WERI-Rb-1 (cell line): ENCODE data around the gene PARD3B.

Experiments
- DNase-seq: peaks from one replicate; pipeline ENCODE4 v3.0.0-alpha.2; 2020
- H3K27ac ChIP-seq: fragments of 250-450 bp; sonication (Bioruptor Pico); 2 replicates; pipeline ENCODE4 v1.5.1; 2020; ENCODE audit warnings: mild to moderate bottlenecking, moderate library complexity
- H3K27me3 ChIP-seq: fragments of 250-450 bp; sonication (Bioruptor Pico); 2 replicates; pipeline ENCODE4 v1.5.1; 2021; ENCODE audit warnings: mild to moderate bottlenecking, low read depth, moderate library complexity; ENCODE audit not compliant: insufficient read depth, severe bottlenecking
- H3K36me3 ChIP-seq: fragments of 250-450 bp; sonication (Bioruptor Pico); 2 replicates; pipeline ENCODE4 v1.5.1; 2020; ENCODE audit warnings: mild to moderate bottlenecking, moderate library complexity
- H3K4me3 ChIP-seq: 2 replicates; pipeline ENCODE4 v1.5.1; 2011; ENCODE audit warnings: low read depth, mild to moderate bottlenecking, control low read depth, low read length
- H3K9me3 ChIP-seq: fragments of 250-450 bp; sonication (Bioruptor Pico); 2 replicates; pipeline ENCODE4 v1.5.1; 2021; ENCODE audit warnings: mild to moderate bottlenecking, moderate library complexity; ENCODE audit not compliant: severe bottlenecking
- TF ChIP-seq, protein P1 (sequence below): IDR thresholded peaks from 2 replicates; pipeline ENCODE4 v1.5.1; 2011; ENCODE audit warnings: low read depth, mild to moderate bottlenecking, control low read depth, inconsistent platforms, low read length

The PARD3B gene

DNA sequence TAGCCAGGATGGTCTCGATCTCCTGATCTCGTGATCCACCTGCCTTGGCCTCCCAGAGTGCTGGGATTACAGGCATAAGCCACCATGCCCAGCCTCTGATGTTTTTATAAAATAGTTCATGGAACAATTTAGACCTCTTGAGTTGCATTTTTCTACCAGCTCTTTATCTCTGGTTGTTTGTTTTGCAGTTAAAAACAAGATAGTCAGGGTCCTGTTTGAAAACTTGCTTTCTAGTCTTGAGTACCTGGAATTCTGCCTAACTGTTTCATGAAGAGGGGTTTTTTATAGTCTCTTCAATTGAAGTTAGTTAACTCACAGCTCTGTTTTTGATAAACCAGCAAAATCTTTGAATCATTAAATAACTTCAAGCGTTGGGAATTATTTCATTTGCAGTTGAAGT is 244.8 kb downstream of the PARD3B start:
- no peak for DNase-seq
- no peaks in the 10 kb centered on the region for H3K36me3 ChIP-seq
- H3K9me3 ChIP-seq = no peaks in the 10 kb centered on the region
- TF ChIP-seq, protein P1, sequence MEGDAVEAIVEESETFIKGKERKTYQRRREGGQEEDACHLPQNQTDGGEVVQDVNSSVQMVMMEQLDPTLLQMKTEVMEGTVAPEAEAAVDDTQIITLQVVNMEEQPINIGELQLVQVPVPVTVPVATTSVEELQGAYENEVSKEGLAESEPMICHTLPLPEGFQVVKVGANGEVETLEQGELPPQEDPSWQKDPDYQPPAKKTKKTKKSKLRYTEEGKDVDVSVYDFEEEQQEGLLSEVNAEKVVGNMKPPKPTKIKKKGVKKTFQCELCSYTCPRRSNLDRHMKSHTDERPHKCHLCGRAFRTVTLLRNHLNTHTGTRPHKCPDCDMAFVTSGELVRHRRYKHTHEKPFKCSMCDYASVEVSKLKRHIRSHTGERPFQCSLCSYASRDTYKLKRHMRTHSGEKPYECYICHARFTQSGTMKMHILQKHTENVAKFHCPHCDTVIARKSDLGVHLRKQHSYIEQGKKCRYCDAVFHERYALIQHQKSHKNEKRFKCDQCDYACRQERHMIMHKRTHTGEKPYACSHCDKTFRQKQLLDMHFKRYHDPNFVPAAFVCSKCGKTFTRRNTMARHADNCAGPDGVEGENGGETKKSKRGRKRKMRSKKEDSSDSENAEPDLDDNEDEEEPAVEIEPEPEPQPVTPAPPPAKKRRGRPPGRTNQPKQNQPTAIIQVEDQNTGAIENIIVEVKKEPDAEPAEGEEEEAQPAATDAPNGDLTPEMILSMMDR = no peak
- H3K27me3 ChIP-seq = no peaks in the 10 kb centered on the region
- no peak overlapping the region for H3K4me3 ChIP-seq
- no peak overlapping the region for H3K27ac ChIP-seq

DNA sequence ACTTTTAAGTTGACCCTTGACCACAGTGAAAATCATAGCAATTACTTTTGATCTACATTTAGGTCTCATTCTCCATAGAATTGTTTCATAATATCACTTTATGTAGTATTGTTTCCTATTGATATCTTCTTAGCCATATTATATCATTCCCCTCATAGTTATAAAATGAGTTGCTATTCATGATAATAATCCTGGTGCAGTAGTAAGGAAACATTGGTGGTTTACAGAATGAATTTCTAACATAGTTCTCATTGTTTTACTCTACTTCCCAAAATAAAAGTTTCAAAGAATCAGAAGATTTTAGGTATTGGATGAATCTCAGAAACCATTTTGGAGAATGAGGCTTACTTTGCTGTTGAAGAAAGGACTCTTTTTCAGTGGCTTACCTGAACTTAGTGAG is 246.0 kb downstream of the PARD3B start:
- H3K36me3 ChIP-seq = no peaks in the 10 kb centered on the region

DNA sequence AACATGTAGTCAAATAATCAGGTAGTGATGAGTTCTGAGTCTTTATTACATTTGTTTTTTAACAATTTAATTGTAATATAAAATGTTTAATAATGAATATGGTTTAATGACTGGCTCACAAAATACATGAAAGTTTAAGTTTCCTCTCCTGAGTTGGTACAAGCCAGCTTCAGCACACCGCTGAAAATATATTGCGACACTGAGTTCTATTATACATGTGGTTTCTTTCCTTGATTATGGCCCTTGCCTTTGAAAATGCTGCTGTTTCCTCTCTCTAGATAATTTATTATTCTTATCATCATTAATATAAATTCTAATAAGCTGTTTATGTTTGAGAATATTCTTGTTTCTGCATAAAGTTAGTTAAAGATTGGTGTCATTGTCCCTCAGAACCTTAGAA is 249.3 kb downstream of the PARD3B start:
- DNase-seq = no peak
- Histone ChIP-seq H3K36me3 (no peaks in the 10 kb centered on the region), H3K4me3 (no peak overlapping the region), H3K27me3 (no peaks in the 10 kb centered on the region), H3K27ac (no peak overlapping the region), H3K9me3 (no peaks in the 10 kb centered on the region)
- TF ChIP-seq, protein P1 = no peak

More for the DNA sequence above, 246.0 kb downstream of the PARD3B start:
- Histone ChIP-seq H3K27me3 (no peaks in the 10 kb centered on the region), H3K9me3 (no peaks in the 10 kb centered on the region), H3K4me3 (no peak overlapping the region), H3K27ac (no peak overlapping the region)
- no peak for DNase-seq
- TF ChIP-seq, protein P1 = no peak

DNA sequence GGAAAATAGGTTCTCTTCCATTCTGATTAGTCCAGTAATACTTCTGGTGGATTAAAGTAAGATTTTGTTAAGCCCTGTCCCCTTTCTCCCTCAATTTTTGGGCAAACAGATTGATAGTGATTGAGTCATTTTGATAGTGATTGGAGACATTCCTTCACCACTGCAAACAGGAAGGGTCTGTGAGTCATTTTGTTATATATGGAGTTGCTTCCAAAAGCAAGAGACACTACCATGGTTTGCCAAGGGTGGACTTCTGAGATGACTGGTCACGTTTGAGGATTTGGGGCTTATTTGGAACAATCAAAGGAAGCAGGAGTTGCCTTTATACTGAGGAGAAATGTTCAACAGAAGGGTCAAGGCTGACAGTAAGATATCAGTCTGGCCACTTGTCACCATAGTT is 249.9 kb downstream of the PARD3B start:
- DNase-seq = no peak
- TF ChIP-seq, protein P1 = no peak
- no peak overlapping the region for H3K27ac ChIP-seq
- no peaks in the 10 kb centered on the region for H3K27me3 ChIP-seq
- no peaks in the 10 kb centered on the region for H3K36me3 ChIP-seq
- no peak overlapping the region for H3K4me3 ChIP-seq
- no peaks in the 10 kb centered on the region for H3K9me3 ChIP-seq

DNA sequence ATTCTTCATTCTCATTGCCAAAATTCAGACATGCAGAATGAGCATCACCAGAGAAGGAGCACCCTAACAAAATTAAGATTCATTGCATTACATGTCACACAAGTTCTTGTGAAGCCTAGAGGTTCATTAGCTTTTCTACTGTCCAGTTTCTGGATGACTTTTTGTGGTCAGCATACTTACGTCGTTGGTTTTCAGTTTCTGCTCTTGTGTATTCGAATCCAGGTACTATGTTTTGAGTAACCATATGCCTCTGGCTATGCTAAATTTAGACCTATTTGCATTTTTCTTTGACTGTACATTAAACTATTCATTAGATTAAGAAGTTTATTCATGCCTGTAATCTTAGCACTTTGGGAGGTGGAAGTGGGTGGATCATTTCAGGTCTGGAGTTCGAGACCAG is 251.3 kb downstream of the PARD3B start:
- no peak for DNase-seq
- Histone ChIP-seq H3K36me3 (no peaks in the 10 kb centered on the region), H3K4me3 (no peak overlapping the region), H3K9me3 (no peaks in the 10 kb centered on the region), H3K27me3 (no peaks in the 10 kb centered on the region), H3K27ac (no peak overlapping the region)
- TF ChIP-seq, protein P1 = no peak

DNA sequence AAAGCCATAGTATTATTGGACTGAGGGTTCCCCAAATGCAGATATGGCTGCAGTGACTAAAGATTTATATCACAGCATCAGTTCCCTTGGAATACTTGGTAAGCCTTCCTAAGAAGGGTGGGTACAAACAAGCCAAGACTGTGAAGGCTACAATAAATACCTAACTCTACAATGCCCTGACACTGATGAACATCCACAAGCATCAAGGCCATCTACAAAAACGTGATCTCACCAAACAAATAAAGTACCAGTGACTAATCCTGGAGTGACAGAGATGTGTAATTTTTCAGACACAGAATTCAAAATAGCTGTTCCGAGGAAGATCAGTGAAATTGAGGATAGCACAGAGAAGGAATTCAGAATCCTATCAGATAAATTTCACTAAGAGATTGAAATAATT is 254.5 kb downstream of the PARD3B start:
- TF ChIP-seq, protein P1 = no peak
- H3K27ac ChIP-seq = no peak overlapping the region
- DNase-seq = no peak

More for the DNA sequence above, 254.5 kb downstream of the PARD3B start:
- H3K9me3 ChIP-seq = no peaks in the 10 kb centered on the region
- H3K36me3 ChIP-seq = no peaks in the 10 kb centered on the region
- no peak overlapping the region for H3K4me3 ChIP-seq
- H3K27me3 ChIP-seq = no peaks in the 10 kb centered on the region
